GM12878 (cell line): ENCODE measurements around the gene FERMT2.

Source experiments
- EGR1 ChIP-seq, 2 experiments: IDR thresholded peaks; 1 replicate in 1 of 2; 2 replicates in 1 of 2; pipeline ENCODE4 v1.6.1; 2011 to 2012; ENCODE audit warnings: low read depth in 2 of 2, low read length in 2 of 2, borderline replicate concordance in 1 of 2, mild to moderate bottlenecking in 1 of 2, moderate library complexity in 1 of 2
- EP300 ChIP-seq, 2 experiments: fragments of 150-350 bp in 1 of 2; IDR thresholded peaks; 2 replicates each; pipeline ENCODE4 v1.6.1; 2011 to 2012; ENCODE audit warnings: low read depth in 2 of 2, low read length in 2 of 2, borderline replicate concordance in 1 of 2, improper control_type of control experiment in 1 of 2, inconsistent platforms in 1 of 2; ENCODE audit not compliant: control insufficient read depth in 1 of 2
- EZH2 ChIP-seq: IDR thresholded peaks from 2 replicates; pipeline ENCODE4 v1.6.1; 2012; ENCODE audit warnings: low read depth, mild to moderate bottlenecking, control low read depth, inconsistent platforms, low read length, borderline replicate concordance; ENCODE audit not compliant: control insufficient read depth
- JUND ChIP-seq: IDR thresholded peaks from 2 replicates; pipeline ENCODE4 v1.6.1; 2012; ENCODE audit warnings: low read depth, mild to moderate bottlenecking, low read length, improper control_type of control experiment, moderate library complexity
- POLR2A ChIP-seq: IDR thresholded peaks from 2 replicates; pipeline ENCODE4 v1.6.1; 2011; ENCODE audit warnings: low read depth, mild to moderate bottlenecking, low read length
- RBBP5 ChIP-seq: fragments of 200-600 bp; sonication (generic); conservative IDR thresholded peaks from 2 replicates; pipeline ENCODE4 v1.6.1; 2016
- SUZ12 ChIP-seq: fragments of 200-600 bp; sonication (generic); IDR thresholded peaks from one replicate; pipeline ENCODE4 v1.6.1; 2018; ENCODE audit warnings: antibody characterized with exemption, mild to moderate bottlenecking; ENCODE audit not compliant: unreplicated experiment
- TAF1 ChIP-seq: IDR thresholded peaks from 2 replicates; pipeline ENCODE4 v1.6.1; 2011; ENCODE audit warnings: mild to moderate bottlenecking, low read depth, low read length, borderline replicate concordance
- TF ChIP-seq, protein P1 (sequence below): IDR thresholded peaks from 2 replicates; pipeline ENCODE4 v1.6.1; 2012; ENCODE audit warnings: low read depth, low read length, improper control_type of control experiment
- TF ChIP-seq, protein P2 (sequence below), 3 experiments: IDR thresholded peaks in 2 of 3; conservative IDR thresholded peaks in 1 of 3; 2 replicates each; pipeline ENCODE4 v1.5.1; 2011; ENCODE audit warnings: low read depth in 3 of 3, low read length in 3 of 3, mild to moderate bottlenecking in 3 of 3, control low read depth in 2 of 3, moderate library complexity in 2 of 3, inconsistent platforms in 1 of 3, mixed read lengths in 1 of 3; ENCODE audit not compliant: control insufficient read depth in 2 of 3, insufficient read depth in 1 of 3; ENCODE audit errors: extremely low read depth in 1 of 3
- TF ChIP-seq, protein P3 (sequence below): fragments of 450-650 bp; formaldehyde crosslinking; IDR thresholded peaks from 2 replicates; pipeline ENCODE4 v1.5.0; 2022; ENCODE audit warnings: mild to moderate bottlenecking, missing genetic modification characterization

DNA sequence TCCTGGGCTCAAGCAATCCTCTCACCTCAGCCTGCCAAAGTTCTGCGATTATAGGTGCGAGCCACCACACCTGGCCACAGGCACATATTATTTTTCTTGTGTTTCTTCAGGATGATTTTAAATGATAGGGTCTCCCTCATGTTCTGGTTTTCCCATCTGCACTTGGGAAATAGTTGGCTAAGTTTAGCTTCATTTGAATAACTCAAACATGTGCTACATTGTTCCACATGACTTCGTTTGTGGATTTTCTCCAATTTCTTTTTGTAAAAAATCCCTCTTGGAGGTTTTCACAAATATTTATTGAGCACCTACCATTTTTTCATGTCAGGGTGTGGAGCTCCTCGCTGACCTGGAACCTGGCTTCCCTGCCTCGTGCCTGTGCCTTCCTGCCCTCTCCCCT lies 104.3 kb downstream of the FERMT2 start:
- TF ChIP-seq TAF1 (no peak), JUND (no peak), POLR2A (no peak), EP300 (IDR thresholded peaks at IDR 0.05; ENCODE audit: borderline replicate concordance in 1 of 2, control insufficient read depth in 1 of 2, low read depth in 2 of 2, low read length in 2 of 2) (no peak), EZH2 (no peak), SUZ12 (no peak), RBBP5 (no peak), EGR1 (IDR thresholded peaks at IDR 0.05; ENCODE audit: borderline replicate concordance in 1 of 2, low read depth in 2 of 2, low read length in 2 of 2) (no peak)
- TF ChIP-seq, protein P1, sequence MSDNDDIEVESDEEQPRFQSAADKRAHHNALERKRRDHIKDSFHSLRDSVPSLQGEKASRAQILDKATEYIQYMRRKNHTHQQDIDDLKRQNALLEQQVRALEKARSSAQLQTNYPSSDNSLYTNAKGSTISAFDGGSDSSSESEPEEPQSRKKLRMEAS, result no peak
- TF ChIP-seq, protein P2, sequence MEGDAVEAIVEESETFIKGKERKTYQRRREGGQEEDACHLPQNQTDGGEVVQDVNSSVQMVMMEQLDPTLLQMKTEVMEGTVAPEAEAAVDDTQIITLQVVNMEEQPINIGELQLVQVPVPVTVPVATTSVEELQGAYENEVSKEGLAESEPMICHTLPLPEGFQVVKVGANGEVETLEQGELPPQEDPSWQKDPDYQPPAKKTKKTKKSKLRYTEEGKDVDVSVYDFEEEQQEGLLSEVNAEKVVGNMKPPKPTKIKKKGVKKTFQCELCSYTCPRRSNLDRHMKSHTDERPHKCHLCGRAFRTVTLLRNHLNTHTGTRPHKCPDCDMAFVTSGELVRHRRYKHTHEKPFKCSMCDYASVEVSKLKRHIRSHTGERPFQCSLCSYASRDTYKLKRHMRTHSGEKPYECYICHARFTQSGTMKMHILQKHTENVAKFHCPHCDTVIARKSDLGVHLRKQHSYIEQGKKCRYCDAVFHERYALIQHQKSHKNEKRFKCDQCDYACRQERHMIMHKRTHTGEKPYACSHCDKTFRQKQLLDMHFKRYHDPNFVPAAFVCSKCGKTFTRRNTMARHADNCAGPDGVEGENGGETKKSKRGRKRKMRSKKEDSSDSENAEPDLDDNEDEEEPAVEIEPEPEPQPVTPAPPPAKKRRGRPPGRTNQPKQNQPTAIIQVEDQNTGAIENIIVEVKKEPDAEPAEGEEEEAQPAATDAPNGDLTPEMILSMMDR (IDR thresholded peaks at IDR 0.05 in 2 of 3, conservative IDR thresholded peaks at IDR 0.05 in 1 of 3; ENCODE audit: control insufficient read depth in 2 of 3, extremely low read depth in 1 of 3, insufficient read depth in 1 of 3, low read depth in 3 of 3, low read length in 3 of 3), result no peak
- TF ChIP-seq, protein P3, sequence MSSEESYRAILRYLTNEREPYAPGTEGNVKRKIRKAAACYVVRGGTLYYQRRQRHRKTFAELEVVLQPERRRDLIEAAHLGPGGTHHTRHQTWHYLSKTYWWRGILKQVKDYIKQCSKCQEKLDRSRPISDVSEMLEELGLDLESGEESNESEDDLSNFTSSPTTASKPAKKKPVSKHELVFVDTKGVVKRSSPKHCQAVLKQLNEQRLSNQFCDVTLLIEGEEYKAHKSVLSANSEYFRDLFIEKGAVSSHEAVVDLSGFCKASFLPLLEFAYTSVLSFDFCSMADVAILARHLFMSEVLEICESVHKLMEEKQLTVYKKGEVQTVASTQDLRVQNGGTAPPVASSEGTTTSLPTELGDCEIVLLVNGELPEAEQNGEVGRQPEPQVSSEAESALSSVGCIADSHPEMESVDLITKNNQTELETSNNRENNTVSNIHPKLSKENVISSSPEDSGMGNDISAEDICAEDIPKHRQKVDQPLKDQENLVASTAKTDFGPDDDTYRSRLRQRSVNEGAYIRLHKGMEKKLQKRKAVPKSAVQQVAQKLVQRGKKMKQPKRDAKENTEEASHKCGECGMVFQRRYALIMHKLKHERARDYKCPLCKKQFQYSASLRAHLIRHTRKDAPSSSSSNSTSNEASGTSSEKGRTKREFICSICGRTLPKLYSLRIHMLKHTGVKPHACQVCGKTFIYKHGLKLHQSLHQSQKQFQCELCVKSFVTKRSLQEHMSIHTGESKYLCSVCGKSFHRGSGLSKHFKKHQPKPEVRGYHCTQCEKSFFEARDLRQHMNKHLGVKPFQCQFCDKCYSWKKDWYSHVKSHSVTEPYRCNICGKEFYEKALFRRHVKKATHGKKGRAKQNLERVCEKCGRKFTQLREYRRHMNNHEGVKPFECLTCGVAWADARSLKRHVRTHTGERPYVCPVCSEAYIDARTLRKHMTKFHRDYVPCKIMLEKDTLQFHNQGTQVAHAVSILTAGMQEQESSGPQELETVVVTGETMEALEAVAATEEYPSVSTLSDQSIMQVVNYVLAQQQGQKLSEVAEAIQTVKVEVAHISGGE, result no peak
